Measurements from ENCODE around the gene CUL1. TPM values are rescaled to one million over a fixed set of nuclear protein-coding genes. Genes with fewer than 3 reads are reported as not detected.

The CUL1 gene
- polyA plus RNA-seq, 1 donor, result 62.9 TPM

DNA sequence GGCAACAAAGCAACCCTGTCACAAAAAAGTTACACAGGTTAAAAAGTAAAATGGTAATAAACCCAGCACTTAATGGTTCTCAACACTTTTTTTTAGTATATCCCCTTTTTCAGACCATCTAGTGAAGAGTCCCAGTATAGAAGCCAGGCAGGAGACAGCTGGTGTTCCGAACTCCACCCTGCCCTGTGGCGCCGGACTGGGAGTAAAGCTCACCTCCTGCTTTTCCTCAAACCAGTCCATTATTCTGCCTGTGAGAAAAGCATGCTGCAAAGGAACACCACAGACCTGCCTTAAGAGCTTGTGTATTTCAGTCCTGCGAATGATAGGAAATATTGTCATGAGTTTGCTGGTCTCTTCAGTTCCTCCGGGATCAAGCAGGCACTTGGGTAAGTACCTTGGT lies 104.4 kb downstream of the CUL1 start:
- DNase-seq, result no peak

DNA sequence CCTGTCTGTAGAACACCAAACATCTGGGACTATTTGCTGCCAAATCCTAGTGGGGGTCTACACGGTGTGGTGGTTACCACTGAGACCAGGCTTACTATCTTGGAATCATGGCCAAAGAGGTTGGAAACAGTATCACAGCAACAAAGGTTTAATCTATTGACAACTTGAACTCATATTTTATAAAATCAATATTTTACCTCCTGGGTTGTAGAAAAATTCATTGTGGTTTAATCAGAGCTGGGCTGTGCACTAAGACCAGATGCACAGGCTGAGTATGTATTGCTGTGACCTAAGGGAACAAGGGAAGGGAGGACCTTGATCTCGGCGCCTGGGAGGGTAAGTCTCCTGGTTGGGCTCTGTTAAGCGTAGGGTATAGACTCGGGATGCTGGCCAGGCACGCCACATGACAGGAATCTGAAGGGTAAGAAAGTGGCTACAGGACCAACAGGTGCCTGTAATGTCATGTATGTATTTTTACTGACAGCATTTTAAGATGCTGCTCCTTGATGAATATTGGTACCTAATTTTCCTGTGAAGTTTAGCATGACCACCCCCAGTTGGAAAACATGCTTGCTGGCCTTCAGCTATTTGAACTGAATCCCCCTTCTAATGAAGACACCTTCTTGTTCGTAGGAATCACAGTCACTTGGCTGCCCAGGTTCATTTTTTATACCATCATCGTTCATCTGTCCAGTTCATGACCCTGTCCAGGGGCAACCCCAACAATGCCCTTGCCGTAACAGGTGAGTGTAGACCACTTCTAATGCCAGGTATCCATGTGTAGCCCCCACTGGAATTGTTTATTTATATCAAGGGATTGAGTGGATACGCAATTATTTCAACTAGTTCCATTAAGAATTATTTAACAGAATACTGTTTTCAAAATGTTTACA lies 105.9 kb downstream of the CUL1 start:
- no peak for DNase-seq

GRCh38 chr7:148806187-148806586 lies 107.5 kb downstream of the CUL1 start:
- DNase-seq, result no peak

GRCh38 chr7:148807436-148807835 lies 108.7 kb downstream of the CUL1 start:
- no peak for DNase-seq

DNA sequence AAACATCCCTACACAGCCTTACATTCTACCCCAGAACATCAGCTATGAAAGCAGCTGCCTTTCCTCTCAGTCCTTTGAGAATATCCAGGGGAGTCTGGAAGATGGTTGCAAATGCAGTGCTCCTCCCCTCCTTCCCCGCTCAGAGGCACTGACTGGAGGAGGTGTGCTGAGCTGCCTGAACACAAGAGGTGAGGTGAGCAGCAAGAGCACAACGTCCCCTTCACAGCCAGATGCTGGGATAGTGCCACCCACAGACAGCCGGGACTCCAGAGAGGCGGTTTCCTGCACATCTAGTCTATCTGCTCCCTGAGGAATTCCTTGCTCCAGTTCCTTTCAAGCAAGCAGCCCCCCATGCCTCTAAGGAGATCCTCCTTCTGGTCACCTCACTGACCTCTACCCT lies 111.2 kb downstream of the CUL1 start:
- no peak for DNase-seq

GRCh38 chr7:148811892-148812291 lies 113.2 kb downstream of the CUL1 start:
- DNase-seq, result no peak

GRCh38 chr7:148813890-148814289 lies 115.2 kb downstream of the CUL1 start:
- DNase-seq, result no peak

- DNase-seq, result no peak
Observed at GRCh38 chr7:148814922-148815559, 116.3 kb downstream of the CUL1 start.

- DNase-seq, result no peak
Observed at GRCh38 chr7:148815612-148816011, 116.9 kb downstream of the CUL1 start.

GRCh38 chr7:148819697-148820360 lies 121.1 kb downstream of the CUL1 start:
- DNase-seq, result no peak

DNA sequence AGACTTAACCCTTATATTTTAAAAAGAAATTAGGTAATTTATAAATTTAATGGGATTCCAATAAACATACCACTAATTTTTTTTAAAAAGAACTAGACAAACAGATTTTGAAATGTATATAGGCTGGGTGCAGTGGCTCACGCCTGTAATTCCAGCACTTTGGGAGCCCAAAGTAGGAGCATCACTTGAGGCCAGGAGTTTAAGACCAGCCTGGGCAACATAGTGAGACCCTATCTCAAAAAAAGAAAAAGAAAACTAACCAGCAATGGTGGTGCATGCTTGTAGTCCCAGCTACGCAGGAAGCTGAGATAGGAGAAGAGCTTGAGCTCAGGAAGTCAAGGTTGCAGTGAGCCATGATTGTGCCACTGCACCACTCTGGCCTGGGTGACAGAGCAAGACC lies 122.7 kb downstream of the CUL1 start:
- no peak for DNase-seq

DNA sequence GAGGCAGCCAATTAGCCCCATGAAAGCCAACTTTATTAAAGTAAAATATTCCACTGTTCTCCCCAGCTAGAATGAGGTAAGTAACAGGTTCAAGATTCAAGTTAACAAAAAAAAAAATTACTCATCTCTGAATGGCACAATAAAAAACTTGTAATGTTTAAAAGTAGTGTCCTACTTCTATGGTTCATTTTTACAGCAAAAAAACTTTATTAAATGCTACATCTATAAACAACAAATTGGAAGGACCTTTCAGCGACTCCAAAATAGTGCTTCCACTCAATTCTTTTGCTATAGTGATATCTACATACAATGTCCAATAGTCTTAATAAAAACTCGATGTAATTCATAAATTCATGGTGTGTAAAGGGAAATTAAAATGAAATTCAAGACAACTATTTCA lies 126.2 kb downstream of the CUL1 start:
- no peak for DNase-seq

DNA sequence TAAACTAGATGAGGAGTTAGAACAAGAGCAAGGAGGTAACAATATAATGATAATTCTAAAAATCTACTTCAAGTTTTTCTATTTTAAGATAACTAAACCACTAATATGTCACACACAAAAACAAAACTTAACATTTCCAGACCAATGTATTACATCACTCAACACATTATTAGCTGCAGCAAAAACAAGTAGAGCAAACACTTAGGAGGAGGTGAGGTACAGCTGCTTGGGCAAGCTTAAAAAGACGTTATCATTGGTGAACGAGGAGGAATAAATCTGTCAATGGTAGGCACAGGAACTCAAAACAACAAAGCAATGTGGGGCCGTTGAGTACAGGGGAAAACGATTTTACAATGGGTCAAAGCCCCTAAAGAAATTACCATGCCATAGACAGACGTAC lies 126.6 kb downstream of the CUL1 start:
- no peak for DNase-seq

DNA sequence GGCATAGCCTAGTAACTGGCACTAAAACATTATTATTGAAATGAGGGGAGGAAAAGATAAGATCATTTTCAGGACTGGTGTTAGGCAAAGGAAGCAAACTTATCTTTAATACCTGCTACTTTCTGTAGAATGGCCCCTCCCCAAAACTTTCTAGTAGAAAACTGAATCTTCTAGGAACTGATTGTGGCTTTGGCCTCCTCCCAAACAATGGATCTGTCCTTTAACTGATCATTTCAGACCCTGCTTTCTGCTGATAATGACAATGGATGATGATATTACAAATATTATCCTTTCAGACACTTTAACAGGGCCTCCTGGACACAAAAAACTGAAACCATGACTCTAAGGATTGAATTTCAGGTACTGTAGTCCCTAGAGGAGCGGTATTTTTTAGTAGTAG lies 130.3 kb downstream of the CUL1 start:
- DNase-seq, result no peak

DNA sequence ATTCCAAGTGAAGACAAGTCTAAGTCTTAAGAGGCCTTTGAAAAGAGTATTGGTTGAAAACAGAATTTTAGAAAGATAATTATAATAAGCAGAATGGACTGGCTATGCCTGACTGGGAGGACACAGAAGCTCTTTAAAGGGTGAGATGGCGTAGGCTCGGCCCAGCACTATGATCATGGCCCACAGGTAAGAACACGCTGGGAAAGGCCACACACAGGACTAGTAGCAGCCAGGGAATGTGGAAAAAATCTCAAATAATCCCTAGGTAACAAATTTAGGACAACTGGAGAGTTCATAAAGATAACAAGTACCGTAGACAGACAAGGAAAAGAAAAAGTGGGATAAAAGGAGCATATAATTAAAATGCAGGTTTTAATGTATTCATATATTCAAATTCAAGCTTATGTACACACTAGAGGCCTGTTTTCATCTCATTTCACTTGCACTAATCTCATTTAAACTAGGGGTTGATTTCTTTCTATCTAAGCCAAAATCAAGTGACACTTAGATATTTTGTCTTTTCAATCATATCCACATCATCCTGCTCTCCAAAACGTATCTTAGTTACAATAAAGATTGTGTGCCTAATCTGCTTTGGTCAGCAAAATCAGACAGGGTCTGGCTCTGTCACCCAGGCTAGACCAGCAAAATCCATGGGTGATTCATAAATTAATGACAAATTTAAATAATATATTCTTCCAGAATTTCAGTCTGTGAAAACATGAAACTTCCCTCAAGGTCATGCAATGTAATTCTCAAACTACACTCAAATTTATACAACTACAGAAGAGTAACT lies 132.4 kb downstream of the CUL1 start:
- no peak for DNase-seq

- no peak for DNase-seq
Observed at GRCh38 chr7:148831782-148832181, 133.1 kb downstream of the CUL1 start.

GRCh38 chr7:148834605-148835004 lies 135.9 kb downstream of the CUL1 start:
- no peak for DNase-seq

DNA sequence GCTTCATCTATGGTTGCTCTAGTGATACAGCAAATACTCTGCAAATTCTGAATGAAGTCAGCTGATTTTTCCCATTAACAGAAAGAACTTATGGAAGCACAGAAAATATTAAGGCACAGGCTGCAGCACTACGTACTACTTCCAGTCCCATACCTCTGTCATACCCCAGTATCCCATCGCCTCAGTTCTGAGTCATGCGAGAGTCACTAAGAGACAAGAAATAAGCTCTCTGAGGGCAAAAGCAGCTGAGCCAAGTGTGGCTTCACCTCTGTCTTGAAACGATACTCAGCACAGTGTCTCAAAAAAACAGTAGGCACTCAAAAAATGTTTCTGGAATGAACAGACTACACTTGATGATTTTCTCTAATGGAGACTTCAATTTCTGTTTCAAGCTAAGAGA lies 137.2 kb downstream of the CUL1 start:
- no peak for DNase-seq

- no peak for DNase-seq
Observed at GRCh38 chr7:148838905-148839304, 140.2 kb downstream of the CUL1 start.

- DNase-seq, result no peak
Observed at GRCh38 chr7:148847815-148848734, 149.4 kb downstream of the CUL1 start.

All from left kidney (tissue), 2 donors.